Measurements from ENCODE around the gene BACH2. TPM values are rescaled to one million over a fixed set of nuclear protein-coding genes. Genes with fewer than 3 reads are reported as not detected.

Gene BACH2
- total and polyA plus RNA-seq, 2 of the 8 experiments (the other 6 are each of a cell fraction or from before 2014, with no cell fraction given), result 1.9 to 5.9 TPM

GRCh38 chr6:89984926-89985750, 311.5 kb downstream of the BACH2 start:
- no peak overlapping the region for H2BK120ac ChIP-seq (replicated peaks; ENCODE audit: low read depth, low read length)
- H4K5ac ChIP-seq (ENCODE audit: insufficient read length, low read depth, low read length), result no peak overlapping the region
- no peaks in the 10 kb centered on the region for H4K20me1 ChIP-seq (replicated peaks in 1 of 2; ENCODE audit: control insufficient read depth in 1 of 2, insufficient read depth in 2 of 2, low read length in 2 of 2)
- H3K79me2 ChIP-seq (ENCODE audit: control insufficient read depth in 1 of 2, insufficient read depth in 2 of 2, low read length in 2 of 2), result no peaks in the 10 kb centered on the region; a peak in 1 of 4 replicates
- H3K9me3 ChIP-seq (ENCODE audit: insufficient read depth in 2 of 2, low read depth in 1 of 2, low read length in 1 of 2), result no peaks in the 10 kb centered on the region
- H2BK20ac ChIP-seq (ENCODE audit: low read length), result no peak overlapping the region
- no peak overlapping the region for H3K9ac ChIP-seq (replicated peaks in 1 of 4; ENCODE audit: extremely low read depth in 1 of 4, low read depth in 3 of 4, low read length in 3 of 4)
- no peak overlapping the region for H3K23ac ChIP-seq (ENCODE audit: insufficient read length)
- no peak overlapping the region for H3K4me2 ChIP-seq (ENCODE audit: insufficient read depth in 1 of 2, low read depth in 2 of 2, low read length in 2 of 2)
- H3K79me1 ChIP-seq (ENCODE audit: low read depth, low read length), result no peaks in the 10 kb centered on the region
- H3K27me3 ChIP-seq (replicated peaks in 1 of 4; ENCODE audit: control insufficient read depth in 3 of 4, extremely low read depth in 1 of 4, insufficient read depth in 3 of 4, low read length in 3 of 4), result no peaks in the 10 kb centered on the region
- DNase-seq (ENCODE audit: low read depth in 1 of 2, low spot score in 2 of 2) (no peak), FAIRE-seq (no peak)
- H3K56ac ChIP-seq (replicated peaks; ENCODE audit: insufficient read length, low read depth, low read length), result no peak overlapping the region
- H2BK15ac ChIP-seq (ENCODE audit: low read length), result no peak overlapping the region
- CTCF ChIA-PET (ENCODE audit: partially characterized antibody), result interaction anchor here (0.5 to 1.1 kb wide), 3 partner anchors 43 to 1801 kb away, joined by 3 to 5 read pairs (median 5); no protein-coding TSS in a partner anchor
- no peaks in the 10 kb centered on the region for H3K36me3 ChIP-seq (ENCODE audit: control insufficient read depth in 2 of 4, insufficient read depth in 4 of 4, low read length in 3 of 4)
- 0 out of 2 replicates have a peak overlapping the region, but pooled peaks have one; percentile 58 for H2AFZ ChIP-seq (ENCODE audit: low read length)
- no peak overlapping the region for H3K27ac ChIP-seq (ENCODE audit: low read depth, low read length)
- H3K4me3 ChIP-seq (ENCODE audit: extremely low read depth in 1 of 4, insufficient read depth in 2 of 4, low read depth in 3 of 4, low read length in 4 of 4), result no peak overlapping the region
- peaks cover 0 to 7% (median 3%) of the 10 kb centered on the region in 4 experiments; a peak in 3 of 7 replicates for H3K4me1 ChIP-seq (replicated peaks in 1 of 4; ENCODE audit: control insufficient read depth in 3 of 4, insufficient read depth in 4 of 4, low read length in 3 of 4)
- 0 out of 2 replicates have a peak overlapping the region, but pooled peaks have one; percentile 53 for H4K8ac ChIP-seq (ENCODE audit: extremely low read depth, insufficient read depth, low read length)
- H3K4ac ChIP-seq (replicated peaks; ENCODE audit: insufficient read length, low read depth, low read length), result no peak overlapping the region
- no peak overlapping the region for H2BK12ac ChIP-seq (ENCODE audit: low read depth, low read length)
- H3K14ac ChIP-seq (ENCODE audit: insufficient read length), result no peak overlapping the region
- H3K18ac ChIP-seq (ENCODE audit: extremely low read depth, low read length), result no peak overlapping the region
- TF ChIP-seq SUZ12 (IDR thresholded peaks at IDR 0.05; ENCODE audit: low read length), result no peak
- POLR2A ChIA-PET (ENCODE audit: partially characterized antibody), result interaction anchor here (0.6 kb wide), 1 partner anchor 40 kb away, joined by 3 read pairs; no protein-coding TSS in a partner anchor
- H2AK5ac ChIP-seq (ENCODE audit: low read depth, low read length), result no peak overlapping the region
- WGBS, 2 experiments (ENCODE audit: extremely low coverage in 1 of 2, insufficient coverage in 1 of 2, insufficient read length in 1 of 2, insufficient replicate concordance in 2 of 2, low coverage in 1 of 2, low lambda C conversion rate in 2 of 2, missing lambda C conversion rate in 1 of 2), result 85% methylated on average over 11 of the region's 12 CpGs; no CpG with 5 or more reads in 1 of the 2 experiments
- no peak overlapping the region for H2BK5ac ChIP-seq (ENCODE audit: low read depth, low read length)
- no peaks in the 10 kb centered on the region for H3K23me2 ChIP-seq (ENCODE audit: low read depth, low read length)
- no peak overlapping the region for H4K91ac ChIP-seq (replicated peaks; ENCODE audit: insufficient read length, low read length)
